Liver (tissue), 9 donors: ENCODE data around the gene CDC7. TPM values are rescaled to one million over a fixed set of nuclear protein-coding genes. Genes with fewer than 3 reads are reported as not detected.

Source experiments
- DNase-seq: peaks from one replicate; pipeline ENCODE4 v3.0.0-alpha.2; 2017; ENCODE audit warnings: low spot score
- H3K27ac ChIP-seq, 2 donors: one replicate each; pipeline ENCODE4 v1.7.0; 2013; ENCODE audit warnings: inconsistent platforms in 2 of 2, low read length in 2 of 2, control low read depth in 1 of 2, low read depth in 1 of 2, mild to moderate bottlenecking in 1 of 2
- H3K27me3 ChIP-seq, 4 donors: one replicate each; pipeline versions ENCODE4 v1.6.1 to v1.7.0; 2013; ENCODE audit warnings: low read length in 3 of 4, inconsistent platforms in 1 of 4, mild to moderate bottlenecking in 1 of 4, moderate library complexity in 1 of 4; ENCODE audit not compliant: control insufficient read depth in 4 of 4, insufficient read depth in 4 of 4
- H3K36me3 ChIP-seq, 4 donors: one replicate each; pipeline versions ENCODE4 v1.6.1 to v1.7.0; 2013; ENCODE audit warnings: low read length in 3 of 4, mild to moderate bottlenecking in 3 of 4, low read depth in 1 of 4, moderate library complexity in 1 of 4; ENCODE audit not compliant: control insufficient read depth in 4 of 4, insufficient read depth in 3 of 4
- H3K4me1 ChIP-seq, 4 donors: one replicate each; pipeline versions ENCODE4 v1.6.1 to v1.7.0; 2013; ENCODE audit warnings: low read length in 3 of 4, mild to moderate bottlenecking in 3 of 4, moderate library complexity in 1 of 4; ENCODE audit not compliant: control insufficient read depth in 4 of 4, insufficient read depth in 4 of 4
- H3K4me3 ChIP-seq, 3 donors: one replicate each; pipeline versions ENCODE4 v1.6.1 to v1.7.0; 2013; ENCODE audit warnings: low read length in 3 of 3, control low read depth in 1 of 3, low read depth in 1 of 3, mild to moderate bottlenecking in 1 of 3
- H3K9ac ChIP-seq, 2 donors: one replicate each; pipeline ENCODE4 v1.7.0; 2013; ENCODE audit warnings: low read length in 2 of 2, mild to moderate bottlenecking in 2 of 2, moderate library complexity in 2 of 2, control low read depth in 1 of 2, low read depth in 1 of 2
- H3K9me3 ChIP-seq, 4 donors: one replicate each; pipeline versions ENCODE4 v1.6.1 to v1.7.0; 2013; ENCODE audit warnings: low read length in 3 of 4; ENCODE audit not compliant: control insufficient read depth in 4 of 4
- ATF3 ChIP-seq: IDR thresholded peaks from 2 replicates; pipeline ENCODE4 v1.6.1; 2016; ENCODE audit warnings: antibody characterized with exemption
- EGR1 ChIP-seq, 2 donors: IDR thresholded peaks; 2 replicates each; pipeline ENCODE4 v1.6.1; 2016 to 2018; ENCODE audit warnings: antibody characterized with exemption in 2 of 2, low read depth in 2 of 2
- FOXA1 ChIP-seq: IDR thresholded peaks from 2 replicates; pipeline ENCODE4 v1.6.1; 2016; ENCODE audit warnings: antibody characterized with exemption
- FOXA2 ChIP-seq: IDR thresholded peaks from 2 replicates; pipeline ENCODE4 v1.6.1; 2016; ENCODE audit warnings: antibody characterized with exemption
- GABPA ChIP-seq, 2 donors: IDR thresholded peaks in 1 of 2; conservative IDR thresholded peaks in 1 of 2; 2 replicates each; pipeline ENCODE4 v1.6.1; 2016; ENCODE audit warnings: antibody characterized with exemption in 2 of 2, mild to moderate bottlenecking in 1 of 2, moderate library complexity in 1 of 2
- HNF4A ChIP-seq, 2 donors: conservative IDR thresholded peaks; 2 replicates each; pipeline ENCODE4 v1.6.1; 2016; ENCODE audit warnings: antibody characterized with exemption in 2 of 2, mild to moderate bottlenecking in 2 of 2
- HNF4G ChIP-seq: IDR thresholded peaks from 2 replicates; pipeline ENCODE4 v1.6.1; 2016; ENCODE audit warnings: antibody characterized with exemption
- JUND ChIP-seq, 2 donors: IDR thresholded peaks; 2 replicates each; pipeline ENCODE4 v1.6.1; 2016; ENCODE audit warnings: antibody characterized with exemption in 2 of 2
- MAX ChIP-seq: IDR thresholded peaks from 2 replicates; pipeline ENCODE4 v1.6.1; 2016; ENCODE audit warnings: antibody characterized with exemption
- NR2F2 ChIP-seq: IDR thresholded peaks from 2 replicates; pipeline ENCODE4 v1.6.1; 2016; ENCODE audit warnings: antibody characterized with exemption
- RAD21 ChIP-seq, 2 donors: IDR thresholded peaks; 2 replicates each; pipeline ENCODE4 v1.6.1; 2016; ENCODE audit warnings: antibody characterized with exemption in 2 of 2, mild to moderate bottlenecking in 2 of 2
- RXRA ChIP-seq, 2 donors: IDR thresholded peaks; 2 replicates each; pipeline ENCODE4 v1.6.1; 2017 to 2018; ENCODE audit warnings: antibody characterized with exemption in 2 of 2, mild to moderate bottlenecking in 1 of 2
- SP1 ChIP-seq: IDR thresholded peaks from 2 replicates; pipeline ENCODE4 v1.6.1; 2018; ENCODE audit warnings: antibody characterized with exemption, mild to moderate bottlenecking
- TAF1 ChIP-seq: conservative IDR thresholded peaks from 2 replicates; pipeline ENCODE4 v1.6.1; 2016; ENCODE audit warnings: antibody characterized with exemption, mild to moderate bottlenecking
- YY1 ChIP-seq: IDR thresholded peaks from 2 replicates; pipeline ENCODE4 v1.6.1; 2016; ENCODE audit warnings: antibody characterized with exemption, mild to moderate bottlenecking
- ZBTB33 ChIP-seq: IDR thresholded peaks from 2 replicates; pipeline ENCODE4 v1.6.1; 2016; ENCODE audit warnings: antibody characterized with exemption
- WGBS: extraction: QIAGEN DNeasy Blood & Tissue Kit; methylation state at CpG from one replicate; pipeline ENCODE4 v1.1.7; 2013; 5-methylcytosine and 5-hydroxymethylcytosine counted together
- polyA plus RNA-seq, 2 donors: library from polyadenylated mRNA; stranded (reverse) in 1 of 2; unstranded in 1 of 2; fragments of 200-250 nt in 1 of 2; fragments of >200 nt in 1 of 2; fragmentation: Nextera tagmentation in 1 of 2; extraction: Ambion mirVana in 1 of 2; gene quantifications; one replicate each; pipeline versions ENCODE4 v1.2.1 to v1.2.3, GENCODE V29; 2013 to 2015
- total RNA-seq, 2 donors: library from RNA; depleted of rRNA; stranded (reverse); fragments of >200 nt; gene quantifications; one replicate each; pipeline ENCODE4 v1.2.3, GENCODE V29; 2014
- TF ChIP-seq, protein P1 (sequence below): fragments of 150-350 bp; IDR thresholded peaks from 2 replicates; pipeline ENCODE4 v1.5.1; 2017; ENCODE audit warnings: improper control_type of control experiment, low read depth, low read length; ENCODE audit not compliant: missing input control
- TF ChIP-seq, protein P2 (sequence below): IDR thresholded peaks from 2 replicates; pipeline ENCODE4 v1.6.1; 2016; ENCODE audit warnings: antibody characterized with exemption, mild to moderate bottlenecking
- donor health status: healthy.
- donor health status: healthy.
- donor health status: healthy.
- donor health status: healthy.
- donor health status: healthy.

The CDC7 gene
- total and polyA plus RNA-seq, 4 donors, result 0.43 to 15.0 (median 0.61) TPM

DNA sequence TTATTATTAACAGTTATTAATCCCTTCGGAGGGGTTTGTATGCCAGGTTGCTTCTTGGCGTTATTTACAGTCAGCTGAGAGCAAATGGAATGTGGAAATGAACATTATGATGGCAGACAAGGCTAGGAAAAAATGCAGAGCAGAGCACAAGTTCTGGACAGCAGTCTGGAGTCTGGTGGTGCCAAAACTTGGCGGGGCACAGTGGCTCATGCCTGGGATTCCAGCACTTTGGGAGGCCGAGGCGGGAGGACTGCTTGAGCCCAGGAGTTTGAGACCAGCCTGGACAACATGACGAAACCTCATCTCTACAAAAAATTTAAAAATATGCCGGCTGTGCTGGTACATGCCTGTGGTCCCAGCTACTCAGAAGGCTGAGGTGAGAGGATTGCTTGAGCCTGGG is 67.6 kb downstream of the CDC7 start:
- H3K36me3 ChIP-seq, result peaks cover 0 to 2% (median 0%) of the 10 kb centered on the region in 4 donors
- H3K27me3 ChIP-seq, result no peaks in the 10 kb centered on the region
- DNase-seq, result no peak
- H3K4me1 ChIP-seq, result peaks cover 0 to 3% (median 1%) of the 10 kb centered on the region in 4 donors
- 96% methylated on average over 7 of the region's 7 CpGs for WGBS
- H3K9ac ChIP-seq, result no peak overlapping the region
- no peak overlapping the region for H3K4me3 ChIP-seq
- no peaks in the 10 kb centered on the region for H3K9me3 ChIP-seq
- TF ChIP-seq RXRA (IDR thresholded peaks at IDR 0.05) (no peak), TAF1 (no peak), SP1 (no peak), MAX (no peak), ATF3 (no peak)
- TF ChIP-seq, protein P1, sequence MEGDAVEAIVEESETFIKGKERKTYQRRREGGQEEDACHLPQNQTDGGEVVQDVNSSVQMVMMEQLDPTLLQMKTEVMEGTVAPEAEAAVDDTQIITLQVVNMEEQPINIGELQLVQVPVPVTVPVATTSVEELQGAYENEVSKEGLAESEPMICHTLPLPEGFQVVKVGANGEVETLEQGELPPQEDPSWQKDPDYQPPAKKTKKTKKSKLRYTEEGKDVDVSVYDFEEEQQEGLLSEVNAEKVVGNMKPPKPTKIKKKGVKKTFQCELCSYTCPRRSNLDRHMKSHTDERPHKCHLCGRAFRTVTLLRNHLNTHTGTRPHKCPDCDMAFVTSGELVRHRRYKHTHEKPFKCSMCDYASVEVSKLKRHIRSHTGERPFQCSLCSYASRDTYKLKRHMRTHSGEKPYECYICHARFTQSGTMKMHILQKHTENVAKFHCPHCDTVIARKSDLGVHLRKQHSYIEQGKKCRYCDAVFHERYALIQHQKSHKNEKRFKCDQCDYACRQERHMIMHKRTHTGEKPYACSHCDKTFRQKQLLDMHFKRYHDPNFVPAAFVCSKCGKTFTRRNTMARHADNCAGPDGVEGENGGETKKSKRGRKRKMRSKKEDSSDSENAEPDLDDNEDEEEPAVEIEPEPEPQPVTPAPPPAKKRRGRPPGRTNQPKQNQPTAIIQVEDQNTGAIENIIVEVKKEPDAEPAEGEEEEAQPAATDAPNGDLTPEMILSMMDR, result no peak
- no peak overlapping the region for H3K27ac ChIP-seq

- WGBS, result 76% methylated on average over 7 of the region's 7 CpGs
- no peak for DNase-seq
- Histone ChIP-seq H3K36me3 (peaks cover 0 to 2% (median 0%) of the 10 kb centered on the region in 4 donors), H3K4me3 (no peak overlapping the region), H3K27ac (no peak overlapping the region), H3K9ac (no peak overlapping the region), H3K27me3 (no peaks in the 10 kb centered on the region), H3K9me3 (no peaks in the 10 kb centered on the region), H3K4me1 (peaks cover 0 to 3% (median 1%) of the 10 kb centered on the region in 4 donors)
- TF ChIP-seq, protein P2, sequence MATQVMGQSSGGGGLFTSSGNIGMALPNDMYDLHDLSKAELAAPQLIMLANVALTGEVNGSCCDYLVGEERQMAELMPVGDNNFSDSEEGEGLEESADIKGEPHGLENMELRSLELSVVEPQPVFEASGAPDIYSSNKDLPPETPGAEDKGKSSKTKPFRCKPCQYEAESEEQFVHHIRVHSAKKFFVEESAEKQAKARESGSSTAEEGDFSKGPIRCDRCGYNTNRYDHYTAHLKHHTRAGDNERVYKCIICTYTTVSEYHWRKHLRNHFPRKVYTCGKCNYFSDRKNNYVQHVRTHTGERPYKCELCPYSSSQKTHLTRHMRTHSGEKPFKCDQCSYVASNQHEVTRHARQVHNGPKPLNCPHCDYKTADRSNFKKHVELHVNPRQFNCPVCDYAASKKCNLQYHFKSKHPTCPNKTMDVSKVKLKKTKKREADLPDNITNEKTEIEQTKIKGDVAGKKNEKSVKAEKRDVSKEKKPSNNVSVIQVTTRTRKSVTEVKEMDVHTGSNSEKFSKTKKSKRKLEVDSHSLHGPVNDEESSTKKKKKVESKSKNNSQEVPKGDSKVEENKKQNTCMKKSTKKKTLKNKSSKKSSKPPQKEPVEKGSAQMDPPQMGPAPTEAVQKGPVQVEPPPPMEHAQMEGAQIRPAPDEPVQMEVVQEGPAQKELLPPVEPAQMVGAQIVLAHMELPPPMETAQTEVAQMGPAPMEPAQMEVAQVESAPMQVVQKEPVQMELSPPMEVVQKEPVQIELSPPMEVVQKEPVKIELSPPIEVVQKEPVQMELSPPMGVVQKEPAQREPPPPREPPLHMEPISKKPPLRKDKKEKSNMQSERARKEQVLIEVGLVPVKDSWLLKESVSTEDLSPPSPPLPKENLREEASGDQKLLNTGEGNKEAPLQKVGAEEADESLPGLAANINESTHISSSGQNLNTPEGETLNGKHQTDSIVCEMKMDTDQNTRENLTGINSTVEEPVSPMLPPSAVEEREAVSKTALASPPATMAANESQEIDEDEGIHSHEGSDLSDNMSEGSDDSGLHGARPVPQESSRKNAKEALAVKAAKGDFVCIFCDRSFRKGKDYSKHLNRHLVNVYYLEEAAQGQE, result no peak
- TF ChIP-seq, protein P1, result no peak
- TF ChIP-seq YY1, result no peak
- TF ChIP-seq ZBTB33, result no peak
- no peak for TF ChIP-seq NR2F2
- no peak for TF ChIP-seq JUND (IDR thresholded peaks at IDR 0.05)
- TF ChIP-seq FOXA1, result no peak
- no peak for TF ChIP-seq RXRA (IDR thresholded peaks at IDR 0.05)
- no peak for TF ChIP-seq ATF3
- TF ChIP-seq EGR1 (IDR thresholded peaks at IDR 0.05; ENCODE audit: low read depth in 2 of 2), result no peak
- no peak for TF ChIP-seq SP1
- TF ChIP-seq HNF4A (conservative IDR thresholded peaks at IDR 0.05), result no peak
- no peak for TF ChIP-seq TAF1
- TF ChIP-seq GABPA (IDR thresholded peaks at IDR 0.05 in 1 of 2, conservative IDR thresholded peaks at IDR 0.05 in 1 of 2), result no peak
- no peak for TF ChIP-seq FOXA2
- TF ChIP-seq RAD21 (IDR thresholded peaks at IDR 0.05), result no peak
- no peak for TF ChIP-seq MAX
- no peak for TF ChIP-seq HNF4G
Observed at GRCh38 chr1:91569411-91570119, 68.9 kb downstream of the CDC7 start.
